GM13976 (cell line): ENCODE data around the gene LOXL3.
"Not testable (repeated sequence)": the region's sequence is repeated elsewhere in the genome, so short reads cannot be mapped to it uniquely, and the experiment has no call there.

Source experiments
- DNase-seq: peaks from one replicate; pipeline ENCODE4 v3.0.0; 2012; ENCODE audit warnings: low spot score
- CTCF ChIP-seq: IDR thresholded peaks from 2 replicates; pipeline ENCODE4 v1.5.1; 2012; ENCODE audit warnings: borderline replicate concordance, mild to moderate bottlenecking; ENCODE audit not compliant: insufficient read depth; ENCODE audit errors: extremely low read depth, missing control alignments, control extremely low read depth
- in situ Hi-C: fragments of 300-500 bp; cut with MboI; formaldehyde crosslinking; loops from one replicate; pipeline ENCODE4 v1.12.0; 2022; ENCODE audit warnings: low sequenced_read_pairs, mixed read lengths, inconsistent platforms; ENCODE audit not compliant: unreplicated experiment

LOXL3 gene

GRCh38 chr2:74493546-74493945, 60.2 kb downstream of the LOXL3 start:
- no peak for TF ChIP-seq CTCF
- no peak for DNase-seq
- in situ Hi-C loops = loop anchor here (25.0 kb wide), 1 partner anchor 369 kb away; no protein-coding TSS in a partner anchor

GRCh38 chr2:74491648-74492544, 61.8 kb downstream of the LOXL3 start:
- TF ChIP-seq CTCF = no peak
- in situ Hi-C loops = loop anchor here (25.0 kb wide), 1 partner anchor 370 kb away; no protein-coding TSS in a partner anchor
- no peak for DNase-seq

GRCh38 chr2:74489906-74490305, 63.8 kb downstream of the LOXL3 start:
- in situ Hi-C loops = loop anchor here (10.0 to 25.0 kb wide), 2 partner anchors 105 to 372 kb away; no protein-coding TSS in a partner anchor
- TF ChIP-seq CTCF = no peak
- no peak for DNase-seq

- no peak for TF ChIP-seq CTCF
- DNase-seq = no peak
- in situ Hi-C loops = loop anchor here (10.0 to 25.0 kb wide), 2 partner anchors 106 to 373 kb away; no protein-coding TSS in a partner anchor
Measured at GRCh38 chr2:74488643-74489481, 64.9 kb downstream of the LOXL3 start.

- no peak for TF ChIP-seq CTCF
- DNase-seq = no peak
- in situ Hi-C loops = loop anchor here (10.0 to 25.0 kb wide), 2 partner anchors 109 to 376 kb away; no protein-coding TSS in a partner anchor
Measured at GRCh38 chr2:74486141-74486540, 67.6 kb downstream of the LOXL3 start.

GRCh38 chr2:74483675-74484164, 70.0 kb downstream of the LOXL3 start:
- in situ Hi-C loops = loop anchor here (10.0 to 25.0 kb wide), 2 partner anchors 111 to 379 kb away; no protein-coding TSS in a partner anchor
- DNase-seq = not testable (repeated sequence)
